Measurements from ENCODE around the gene COPG1.

- TF ChIP-seq EZH2 (IDR thresholded peaks at IDR 0.05) (no peak), POLR2AphosphoS5 (IDR thresholded peaks at IDR 0.05; ENCODE audit: borderline replicate concordance, low read depth, low read length) (no peak), FOXP2 (optimal IDR thresholded peaks at IDR 0.05; ENCODE audit: control extremely low read depth, extremely low read length, insufficient read depth) (no peak)
Observed at GRCh38 chr3:129326138-129326537, 76.7 kb downstream of the COPG1 start.
